K562 (cell line): ENCODE results near the gene OPCML. TPM values are rescaled to one million over a fixed set of nuclear protein-coding genes. Genes with fewer than 3 reads are reported as not detected.

Experiments used
- ATAC-seq: fragments of 200-7000 bp; cut with Tn5 transposase; 3 replicates; pipeline ENCODE4 v1.9.1; 2020; ENCODE audit warnings: moderate library complexity
- BruUV-seq: library from RNA; stranded (reverse); fragments of 400-500 nt; replicated peaks from 2 replicates; lab custom pipeline; 2021; lab: Mats Ljungman, UMichigan
- CTCF ChIA-PET: fragments of 300-600 bp; formaldehyde crosslinking; extraction: SDS; loops from one replicate; lab custom pipeline; 2021; ENCODE audit warnings: low intra/inter-chr PET ratio; lab: Yijun Ruan, JAX
- POLR2A ChIA-PET: fragments of 300-600, 350-650 bp; sonication (Branson Sonifier 250); formaldehyde crosslinking; extraction: SDS; loops from one replicate; lab custom pipeline; 2021; ENCODE audit warnings: antibody characterized with exemption, inconsistent platforms; lab: Yijun Ruan, JAX
- DNase-seq, 4 experiments: peaks; one replicate each; pipeline versions ENCODE4 v3.0.0 to v3.0.0-alpha.2; 2011 to 2018; ENCODE audit warnings: low spot score in 3 of 4, mixed read lengths in 3 of 4; ENCODE audit errors: extremely low read depth in 1 of 4
- FAIRE-seq: peaks from 2 replicates; lab custom pipeline; 2011; peaks lifted over from hg19 to GRCh38; lab: Jason Lieb, UNC
- H2AFZ ChIP-seq: 2 replicates; pipeline ENCODE4 v1.6.0; 2011; ENCODE audit warnings: low read depth, low read length, control low read depth, inconsistent platforms
- H3K27ac ChIP-seq: fragments of 200-600 bp; 3 replicates; pipeline ENCODE4 v1.8.0; 2011; ENCODE audit warnings: low read depth, mild to moderate bottlenecking, control low read depth, inconsistent platforms, low read length, moderate library complexity, mixed read lengths; ENCODE audit errors: extremely low read depth
- H3K27me3 ChIP-seq, 2 experiments: fragments of 300-600 bp in 1 of 2; 2 replicates in 1 of 2; 3 replicates in 1 of 2; pipeline versions ENCODE4 v1.6.0 to v1.8.0; 2011; ENCODE audit warnings: inconsistent platforms in 2 of 2, low read length in 2 of 2, mild to moderate bottlenecking in 1 of 2, mixed read lengths in 1 of 2, moderate library complexity in 1 of 2; ENCODE audit not compliant: control insufficient read depth in 2 of 2, insufficient read depth in 2 of 2
- H3K36me3 ChIP-seq: fragments of 300-600 bp; 3 replicates; pipeline ENCODE4 v1.8.0; 2011; ENCODE audit warnings: mild to moderate bottlenecking, low read length, inconsistent platforms; ENCODE audit not compliant: control insufficient read depth, insufficient read depth
- H3K4me1 ChIP-seq, 2 experiments: fragments of 200-600 bp in 1 of 2; replicated peaks in 1 of 2; 2 replicates in 1 of 2; 3 replicates in 1 of 2; pipeline versions ENCODE4 v1.5.1 to v1.8.0; 2011; ENCODE audit warnings: inconsistent platforms in 2 of 2, low read length in 2 of 2, mild to moderate bottlenecking in 1 of 2, mixed read lengths in 1 of 2, moderate library complexity in 1 of 2; ENCODE audit not compliant: control insufficient read depth in 2 of 2, insufficient read depth in 2 of 2
- H3K4me2 ChIP-seq: 2 replicates; pipeline ENCODE4 v1.6.1; 2011; ENCODE audit warnings: low read length, control low read depth, inconsistent platforms, mixed read lengths; ENCODE audit not compliant: insufficient read depth
- H3K4me3 ChIP-seq: fragments of 200-600 bp; sonication (generic), shearing (Covaris generic); 2 replicates; pipeline ENCODE4 v1.5.1; 2016; ENCODE audit warnings: control low read depth, inconsistent platforms
- H3K79me2 ChIP-seq: fragments of 200-600 bp; 3 replicates; pipeline ENCODE4 v1.8.0; 2011; ENCODE audit warnings: low read length, inconsistent platforms; ENCODE audit not compliant: control insufficient read depth, insufficient read depth
- H3K9ac ChIP-seq, 2 experiments: 2 replicates each; pipeline versions ENCODE4 v1.6.0 to v1.6.1; 2011; ENCODE audit warnings: low read depth in 2 of 2, low read length in 2 of 2, control low read depth in 1 of 2, inconsistent platforms in 1 of 2, mild to moderate bottlenecking in 1 of 2, mixed read lengths in 1 of 2; ENCODE audit not compliant: insufficient read depth in 1 of 2
- H3K9me1 ChIP-seq: one replicate; pipeline ENCODE4 v1.6.0; 2011; ENCODE audit warnings: inconsistent platforms, mild to moderate bottlenecking, low read length, moderate library complexity; ENCODE audit not compliant: control insufficient read depth, insufficient read depth
- H3K9me3 ChIP-seq: replicated peaks from 2 replicates; pipeline ENCODE4 v1.5.1; 2011; ENCODE audit warnings: low read depth, low read length, inconsistent platforms; ENCODE audit not compliant: control insufficient read depth, insufficient read depth
- H4K20me1 ChIP-seq: replicated peaks from 2 replicates; pipeline ENCODE4 v1.6.1; 2011; ENCODE audit warnings: low read length, inconsistent platforms, mixed read lengths; ENCODE audit not compliant: control insufficient read depth, insufficient read depth
- BMI1 ChIP-seq: fragments of 150-350 bp; IDR thresholded peaks from 2 replicates; pipeline ENCODE4 v1.6.1; 2014; ENCODE audit warnings: low read length
- MAFK ChIP-seq: IDR thresholded peaks from 2 replicates; pipeline ENCODE4 v1.6.1; 2011; ENCODE audit warnings: low read length, improper control_type of control experiment
- NEUROD1 ChIP-seq: fragments of 150-350 bp; IDR thresholded peaks from 2 replicates; pipeline ENCODE4 v1.6.1; 2014; ENCODE audit warnings: borderline replicate concordance, low read length, low read depth; ENCODE audit not compliant: partially characterized antibody
- SIN3A ChIP-seq, 2 experiments: fragments of 150-350 bp in 1 of 2; IDR thresholded peaks; 2 replicates each; pipeline ENCODE4 v1.6.1; 2011 to 2016; ENCODE audit warnings: borderline replicate concordance in 2 of 2, low read depth in 2 of 2, low read length in 2 of 2, mild to moderate bottlenecking in 2 of 2, moderate library complexity in 2 of 2; ENCODE audit not compliant: control insufficient read depth in 1 of 2
- TEAD4 ChIP-seq, 2 experiments: sonication (generic) in 1 of 2; formaldehyde crosslinking in 1 of 2; IDR thresholded peaks; 2 replicates each; pipeline versions ENCODE4 v1.6.1 to v1.8.0; 2012 to 2022; ENCODE audit warnings: borderline replicate concordance in 1 of 2, inconsistent platforms in 1 of 2, low read length in 1 of 2, mild to moderate bottlenecking in 1 of 2, missing genetic modification reagents in 1 of 2
- ZNF766 ChIP-seq: fragments of 200-800 bp; sonication (Bioruptor generic); conservative IDR thresholded peaks from 2 replicates; pipeline ENCODE4 v1.6.1; 2016; ENCODE audit warnings: missing genetic modification characterization, missing compliant biosample characterization
- WGBS: fragments of 100-300 bp; shearing (Covaris generic); methylation state at CpG from one replicate; pipeline ENCODE4 v1.1.6; 2016; ENCODE audit warnings: low coverage, mixed read lengths; ENCODE audit not compliant: insufficient coverage; ENCODE audit errors: missing lambda C conversion rate; 5-methylcytosine and 5-hydroxymethylcytosine counted together
- in situ Hi-C: fragments of 300-500 bp; cut with MboI; formaldehyde crosslinking; loops from 4 replicates; pipeline ENCODE4 v1.15.0; 2018; ENCODE audit warnings: inconsistent platforms, mixed read lengths
- intact Hi-C: fragments of 100-400 bp; cut with micrococcal nuclease; formaldehyde crosslinking; loops from 2 replicates; pipeline ENCODE4 v1.14.2; 2022
- polyA plus RNA-seq, 8 experiments: library from polyadenylated mRNA; depleted of rRNA in 4 of 8; stranded (reverse) in 5 of 8; unstranded in 3 of 8; fragments of >200 nt; fragmentation: Nextera tagmentation in 2 of 8; fragmentation: Illumina TruSeq in 1 of 8; extraction: Ambion mirVana in 2 of 8; extraction: Trizol in 1 of 8; gene quantifications; 2 replicates each; pipeline versions ENCODE4 v1.2.1 to v1.2.3, GENCODE V29; 2011 to 2014; ENCODE audit warnings: inconsistent platforms in 1 of 8, missing spikeins in 1 of 8
- total RNA-seq, 7 experiments: library from RNA; depleted of rRNA in 6 of 7; stranded (reverse); fragments of >200 nt in 6 of 7; fragmentation: Illumina TruSeq in 2 of 7; extraction: Trizol in 2 of 7; gene quantifications; 2 replicates each; pipeline versions ENCODE4 v1.2.1 to v1.2.3, GENCODE V29; 2011 to 2021; ENCODE audit warnings: low replicate concordance in 1 of 7
- TF ChIP-seq, protein P1 (sequence below): fragments of 150-350 bp; conservative IDR thresholded peaks from 2 replicates; pipeline ENCODE4 v1.6.1; 2014; ENCODE audit warnings: low read length
- TF ChIP-seq, protein P2 (sequence below): fragments of 250-450 bp; sonication (Bioruptor Pico); IDR thresholded peaks from 2 replicates; pipeline ENCODE4 v1.5.0; 2021

The OPCML gene
- total and polyA plus RNA-seq, 9 of the 15 experiments (the other 6 are each of a cell fraction or from before 2014, with no cell fraction given), result not detected

DNA sequence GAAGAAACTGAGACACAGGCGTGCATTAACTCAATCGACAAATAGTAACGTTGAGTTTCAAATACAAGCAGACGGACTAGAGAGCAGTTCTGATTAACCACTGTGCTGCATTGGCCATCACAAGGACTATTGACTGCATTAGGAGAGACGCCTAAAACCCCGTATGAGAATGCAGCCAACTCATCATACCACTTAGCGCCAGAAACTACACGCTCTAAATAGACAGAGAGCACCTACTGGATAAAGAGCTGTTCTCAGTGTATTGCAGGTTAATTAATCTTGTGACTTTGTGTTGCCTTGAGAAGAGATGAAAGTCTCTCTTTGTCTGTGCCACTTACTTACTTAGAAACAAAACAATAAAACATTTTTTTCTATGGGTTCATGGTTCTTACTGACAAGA is 484.0 kb downstream of the OPCML start:
- TF ChIP-seq ZNF766 (no peak), NEUROD1 (no peak), BMI1 (no peak), MAFK (no peak), TEAD4 (IDR thresholded peaks at IDR 0.05; ENCODE audit: low read length) (no peak), TEAD4 (CRISPR knock-in tag; IDR thresholded peaks at IDR 0.05; ENCODE audit: borderline replicate concordance) (no peak), SIN3A (IDR thresholded peaks at IDR 0.05; ENCODE audit: borderline replicate concordance in 2 of 2, control insufficient read depth in 1 of 2, low read depth in 2 of 2, low read length in 2 of 2) (no peak)
- TF ChIP-seq, protein P1, sequence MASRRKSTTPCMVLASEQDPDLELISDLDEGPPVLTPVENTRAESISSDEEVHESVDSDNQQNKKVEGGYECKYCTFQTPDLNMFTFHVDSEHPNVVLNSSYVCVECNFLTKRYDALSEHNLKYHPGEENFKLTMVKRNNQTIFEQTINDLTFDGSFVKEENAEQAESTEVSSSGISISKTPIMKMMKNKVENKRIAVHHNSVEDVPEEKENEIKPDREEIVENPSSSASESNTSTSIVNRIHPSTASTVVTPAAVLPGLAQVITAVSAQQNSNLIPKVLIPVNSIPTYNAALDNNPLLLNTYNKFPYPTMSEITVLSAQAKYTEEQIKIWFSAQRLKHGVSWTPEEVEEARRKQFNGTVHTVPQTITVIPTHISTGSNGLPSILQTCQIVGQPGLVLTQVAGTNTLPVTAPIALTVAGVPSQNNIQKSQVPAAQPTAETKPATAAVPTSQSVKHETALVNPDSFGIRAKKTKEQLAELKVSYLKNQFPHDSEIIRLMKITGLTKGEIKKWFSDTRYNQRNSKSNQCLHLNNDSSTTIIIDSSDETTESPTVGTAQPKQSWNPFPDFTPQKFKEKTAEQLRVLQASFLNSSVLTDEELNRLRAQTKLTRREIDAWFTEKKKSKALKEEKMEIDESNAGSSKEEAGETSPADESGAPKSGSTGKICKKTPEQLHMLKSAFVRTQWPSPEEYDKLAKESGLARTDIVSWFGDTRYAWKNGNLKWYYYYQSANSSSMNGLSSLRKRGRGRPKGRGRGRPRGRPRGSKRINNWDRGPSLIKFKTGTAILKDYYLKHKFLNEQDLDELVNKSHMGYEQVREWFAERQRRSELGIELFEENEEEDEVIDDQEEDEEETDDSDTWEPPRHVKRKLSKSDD, result no peak
- TF ChIP-seq, protein P2, sequence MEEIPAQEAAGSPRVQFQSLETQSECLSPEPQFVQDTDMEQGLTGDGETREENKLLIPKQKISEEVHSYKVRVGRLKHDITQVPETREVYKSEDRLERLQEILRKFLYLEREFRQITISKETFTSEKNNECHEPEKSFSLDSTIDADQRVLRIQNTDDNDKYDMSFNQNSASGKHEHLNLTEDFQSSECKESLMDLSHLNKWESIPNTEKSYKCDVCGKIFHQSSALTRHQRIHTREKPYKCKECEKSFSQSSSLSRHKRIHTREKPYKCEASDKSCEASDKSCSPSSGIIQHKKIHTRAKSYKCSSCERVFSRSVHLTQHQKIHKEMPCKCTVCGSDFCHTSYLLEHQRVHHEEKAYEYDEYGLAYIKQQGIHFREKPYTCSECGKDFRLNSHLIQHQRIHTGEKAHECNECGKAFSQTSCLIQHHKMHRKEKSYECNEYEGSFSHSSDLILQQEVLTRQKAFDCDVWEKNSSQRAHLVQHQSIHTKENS (CRISPR knock-in tag), result no peak
- 2% methylated on average over 8 of the region's 8 CpGs for WGBS
- Histone ChIP-seq H3K9ac (no peak overlapping the region), H3K36me3 (no peaks in the 10 kb centered on the region), H3K79me2 (no peaks in the 10 kb centered on the region), H3K27ac (no peak overlapping the region), H3K4me2 (no peak overlapping the region), H3K9me1 (no peaks in the 10 kb centered on the region), H2AFZ (no peak overlapping the region), H3K9me3 (no peaks in the 10 kb centered on the region), H3K4me1 (no peaks in the 10 kb centered on the region), H4K20me1 (no peaks in the 10 kb centered on the region), H3K4me3 (no peak overlapping the region), H3K27me3 (no peaks in the 10 kb centered on the region)
- no peak for FAIRE-seq
- intact Hi-C loops, result no loop called here
- ChIA-PET POLR2A (interaction anchor here (0.6 kb wide), 1 partner anchor 600 kb away, joined by 3 read pairs; no protein-coding TSS in a partner anchor), CTCF (no interaction called here)
- BruUV-seq, result no TSS peak
- in situ Hi-C loops, result no loop called here
- no peak for DNase-seq
- no peak for ATAC-seq
